WTC11 (cell line): ENCODE results near the gene KLF7. TPM values are rescaled to one million over a fixed set of nuclear protein-coding genes. Genes with fewer than 3 reads are reported as not detected.

ENCODE experiments used
- ATAC-seq: fragments of 200-7000 bp; cut with Tn5 transposase; 2 replicates; pipeline ENCODE4 v1.10.0; 2021; ENCODE audit warnings: mild to moderate bottlenecking, moderate library complexity
- CTCF ChIA-PET: fragments of 300-600 bp; sonication (Branson Sonifier 250); formaldehyde crosslinking; loops from one replicate; lab custom pipeline; 2021; ENCODE audit warnings: antibody characterized with exemption; lab: Charles Lee
- POLR2A ChIA-PET: fragments of 350-600 bp; sonication (Branson Sonifier 250); formaldehyde crosslinking; loops from one replicate; lab custom pipeline; 2021; ENCODE audit warnings: antibody characterized with exemption; lab: Charles Lee
- DNase-seq: peaks from one replicate; pipeline ENCODE4 v3.0.0; 2021; ENCODE audit warnings: low spot score
- H3K27ac Mint-ChIP-seq: 2 replicates; pipeline ENCODE4 v1.8.0; 2021; ENCODE audit warnings: mixed read lengths
- H3K27me3 Mint-ChIP-seq: 2 replicates; pipeline ENCODE4 v1.8.0; 2021; ENCODE audit warnings: low read depth, mild to moderate bottlenecking, moderate library complexity, mixed read lengths
- H3K36me3 Mint-ChIP-seq: 2 replicates; pipeline ENCODE4 v1.8.0; 2021; ENCODE audit warnings: mixed read lengths
- H3K4me1 Mint-ChIP-seq: 2 replicates; pipeline ENCODE4 v1.8.0; 2022; ENCODE audit warnings: mixed read lengths
- H3K4me3 Mint-ChIP-seq: 2 replicates; pipeline ENCODE4 v1.8.0; 2021; ENCODE audit warnings: mild to moderate bottlenecking, moderate library complexity, mixed read lengths
- H3K9me3 Mint-ChIP-seq: 2 replicates; pipeline ENCODE4 v1.8.0; 2021; ENCODE audit warnings: mixed read lengths
- CBFB ChIP-seq: sonication (generic); formaldehyde crosslinking; IDR thresholded peaks from 2 replicates; pipeline ENCODE4 v1.8.1; 2022; ENCODE audit warnings: mild to moderate bottlenecking, low read depth, missing genetic modification reagents
- CREM ChIP-seq: sonication (generic); formaldehyde crosslinking; IDR thresholded peaks from 2 replicates; pipeline ENCODE4 v1.8.1; 2022; ENCODE audit warnings: mild to moderate bottlenecking, missing genetic modification reagents, moderate library complexity
- HMGA2 ChIP-seq: fragments of 250-450 bp; sonication (Bioruptor Pico); IDR thresholded peaks from 2 replicates; pipeline ENCODE4 v1.4.0; 2021; ENCODE audit warnings: mild to moderate bottlenecking, moderate library complexity
- JAZF1 ChIP-seq: fragments of 250-450 bp; sonication (Bioruptor Pico); IDR thresholded peaks from 2 replicates; pipeline ENCODE4 v1.9.0; 2021; ENCODE audit warnings: moderate library complexity, mild to moderate bottlenecking, inconsistent platforms
- JUN ChIP-seq: sonication (generic); formaldehyde crosslinking; IDR thresholded peaks from 2 replicates; pipeline ENCODE4 v1.8.0; 2023; ENCODE audit warnings: mild to moderate bottlenecking, missing genetic modification reagents
- MXD4 ChIP-seq: fragments of 250-450 bp; sonication (Bioruptor Pico); IDR thresholded peaks from 2 replicates; pipeline ENCODE4 v1.8.0; 2021; ENCODE audit warnings: mild to moderate bottlenecking, moderate library complexity, borderline replicate concordance
- NFATC4 ChIP-seq: fragments of 250-450 bp; sonication (Bioruptor Pico); IDR thresholded peaks from 2 replicates; pipeline ENCODE4 v1.9.0; 2021; ENCODE audit warnings: mild to moderate bottlenecking
- NR3C1 ChIP-seq: sonication (generic); formaldehyde crosslinking; conservative IDR thresholded peaks from 2 replicates; pipeline ENCODE4 v1.8.1; 2023; ENCODE audit warnings: low read depth, mild to moderate bottlenecking, missing genetic modification reagents
- TP53 ChIP-seq: sonication (generic); formaldehyde crosslinking; IDR thresholded peaks from 2 replicates; pipeline ENCODE4 v1.8.1; 2023; ENCODE audit warnings: mild to moderate bottlenecking, missing genetic modification reagents
- ZNF232 ChIP-seq: sonication (generic); formaldehyde crosslinking; IDR thresholded peaks from 2 replicates; pipeline ENCODE4 v1.8.0; 2022; ENCODE audit warnings: mild to moderate bottlenecking, missing genetic modification reagents
- ZNF317 ChIP-seq: sonication (generic); formaldehyde crosslinking; IDR thresholded peaks from 2 replicates; pipeline ENCODE4 v1.8.1; 2023; ENCODE audit warnings: low read depth, mild to moderate bottlenecking, moderate library complexity, missing genetic modification reagents, borderline replicate concordance
- ZNF396 ChIP-seq: fragments of 250-450 bp; sonication (Bioruptor Pico); IDR thresholded peaks from 2 replicates; pipeline ENCODE4 v1.8.0; 2021; ENCODE audit warnings: mild to moderate bottlenecking, moderate library complexity, borderline replicate concordance
- ZNF416 ChIP-seq: fragments of 250-450 bp; sonication (Bioruptor Pico); IDR thresholded peaks from 2 replicates; pipeline ENCODE4 v1.9.0; 2021; ENCODE audit warnings: mild to moderate bottlenecking, inconsistent platforms
- ZNF423 ChIP-seq: fragments of 250-450 bp; sonication (Bioruptor Pico); IDR thresholded peaks from 2 replicates; pipeline ENCODE4 v2.1.2; 2022; ENCODE audit warnings: mild to moderate bottlenecking, moderate library complexity
- ZNF671 ChIP-seq: fragments of 250-450 bp; sonication (Bioruptor Pico); IDR thresholded peaks from 2 replicates; pipeline ENCODE4 v1.8.0; 2021; ENCODE audit warnings: mild to moderate bottlenecking
- total RNA-seq: library from RNA; stranded (reverse); gene quantifications from 3 replicates; pipeline ENCODE4 v1.2.3, GENCODE V29; 2021
- TF ChIP-seq, protein P1 (sequence below): sonication (generic); formaldehyde crosslinking; IDR thresholded peaks from 2 replicates; pipeline ENCODE4 v1.8.1; 2022; ENCODE audit warnings: missing genetic modification reagents, borderline replicate concordance
- TF ChIP-seq, protein P2 (sequence below): sonication (generic); formaldehyde crosslinking; IDR thresholded peaks from 2 replicates; pipeline ENCODE4 v1.8.0; 2022; ENCODE audit warnings: missing genetic modification reagents
- TF ChIP-seq, protein P3 (sequence below): sonication (generic); formaldehyde crosslinking; IDR thresholded peaks from 2 replicates; pipeline ENCODE4 v1.8.0; 2022; ENCODE audit warnings: mild to moderate bottlenecking, missing genetic modification reagents
- TF ChIP-seq, protein P4 (sequence below): fragments of 250-450 bp; sonication (Bioruptor Pico); IDR thresholded peaks from 2 replicates; pipeline ENCODE4 v1.9.0; 2021; ENCODE audit warnings: moderate library complexity, mild to moderate bottlenecking, inconsistent platforms, borderline replicate concordance

KLF7 gene
- total RNA-seq, 1 experiment from 2014 or later: 25.4 TPM

DNA sequence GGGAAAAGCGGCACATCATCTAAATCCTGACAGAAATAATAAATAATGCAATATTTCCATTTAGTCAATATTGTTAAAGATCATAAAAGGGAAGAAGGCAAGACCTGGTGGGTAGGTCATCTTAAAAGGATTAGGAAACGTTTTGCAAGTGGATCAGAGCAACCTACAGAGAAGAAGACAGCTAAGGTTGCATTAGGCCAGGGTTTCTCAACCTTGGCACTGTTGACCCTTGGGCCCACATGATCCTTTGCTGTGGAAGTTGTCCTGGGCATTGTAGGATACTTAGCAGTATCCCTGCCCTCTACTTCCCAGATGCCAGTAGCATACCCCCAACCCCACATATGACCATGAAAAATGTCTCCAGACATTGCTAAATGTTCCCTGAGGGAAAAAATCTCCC lies 55.0 kb downstream of the KLF7 start:
- ChIA-PET CTCF (no interaction called here), POLR2A (no interaction called here)
- Mint-ChIP-seq H3K36me3 (0 out of 2 replicates have a peak, but pooled peaks cover 8% of the 10 kb centered on the region), H3K4me1 (peaks cover 8% of the 10 kb centered on the region), H3K9me3 (no peaks in the 10 kb centered on the region), H3K27ac (no peak overlapping the region), H3K4me3 (no peak overlapping the region)
- no peak for DNase-seq
- TF ChIP-seq ZNF671: no peak
- no peak for TF ChIP-seq NR3C1 (CRISPR knock-in tag)
- no peak for TF ChIP-seq TP53 (CRISPR knock-in tag)
- TF ChIP-seq CREM (CRISPR knock-in tag): no peak
- TF ChIP-seq, protein P1, sequence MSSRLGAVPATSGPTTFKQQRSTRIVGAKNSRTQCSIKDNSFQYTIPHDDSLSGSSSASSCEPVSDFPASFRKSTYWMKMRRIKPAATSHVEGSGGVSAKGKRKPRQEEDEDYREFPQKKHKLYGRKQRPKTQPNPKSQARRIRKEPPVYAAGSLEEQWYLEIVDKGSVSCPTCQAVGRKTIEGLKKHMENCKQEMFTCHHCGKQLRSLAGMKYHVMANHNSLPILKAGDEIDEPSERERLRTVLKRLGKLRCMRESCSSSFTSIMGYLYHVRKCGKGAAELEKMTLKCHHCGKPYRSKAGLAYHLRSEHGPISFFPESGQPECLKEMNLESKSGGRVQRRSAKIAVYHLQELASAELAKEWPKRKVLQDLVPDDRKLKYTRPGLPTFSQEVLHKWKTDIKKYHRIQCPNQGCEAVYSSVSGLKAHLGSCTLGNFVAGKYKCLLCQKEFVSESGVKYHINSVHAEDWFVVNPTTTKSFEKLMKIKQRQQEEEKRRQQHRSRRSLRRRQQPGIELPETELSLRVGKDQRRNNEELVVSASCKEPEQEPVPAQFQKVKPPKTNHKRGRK (CRISPR knock-in tag): no peak
- no peak for TF ChIP-seq ZNF396 (CRISPR knock-in tag)
- no peak for TF ChIP-seq HMGA2
- TF ChIP-seq, all 79 proteins: peak for 0
- no peak for ATAC-seq
- H3K27me3 Mint-ChIP-seq: no peaks in the 10 kb centered on the region

DNA sequence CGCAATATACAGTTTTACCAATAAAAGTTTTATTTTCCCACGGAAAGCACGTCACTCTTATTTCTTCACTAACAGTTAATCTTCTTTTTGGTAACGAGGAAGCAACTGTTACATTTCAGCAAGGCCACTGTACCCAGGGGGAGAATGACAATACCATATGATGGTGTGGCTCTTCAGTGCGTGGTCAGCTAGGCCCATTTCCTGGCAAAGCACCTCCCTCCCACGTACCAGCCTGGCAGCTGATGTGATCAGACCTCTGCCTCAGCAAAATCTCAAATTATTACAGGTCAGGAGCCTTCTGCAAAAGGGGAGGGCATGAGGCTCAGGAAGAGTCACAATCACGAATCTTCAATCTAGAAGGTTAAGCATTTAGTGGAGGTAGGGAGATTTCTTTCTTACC lies 55.4 kb downstream of the KLF7 start:
- TF ChIP-seq ZNF232 (CRISPR knock-in tag) (no peak), MXD4 (no peak), ZNF416 (CRISPR knock-in tag) (no peak), ZNF671 (no peak), CREM (CRISPR knock-in tag) (no peak), ZNF317 (CRISPR knock-in tag) (no peak), JUN (CRISPR knock-in tag) (no peak), CBFB (no peak), NFATC4 (no peak), JAZF1 (no peak), ZNF423 (CRISPR knock-in tag) (no peak)
- TF ChIP-seq, protein P2, sequence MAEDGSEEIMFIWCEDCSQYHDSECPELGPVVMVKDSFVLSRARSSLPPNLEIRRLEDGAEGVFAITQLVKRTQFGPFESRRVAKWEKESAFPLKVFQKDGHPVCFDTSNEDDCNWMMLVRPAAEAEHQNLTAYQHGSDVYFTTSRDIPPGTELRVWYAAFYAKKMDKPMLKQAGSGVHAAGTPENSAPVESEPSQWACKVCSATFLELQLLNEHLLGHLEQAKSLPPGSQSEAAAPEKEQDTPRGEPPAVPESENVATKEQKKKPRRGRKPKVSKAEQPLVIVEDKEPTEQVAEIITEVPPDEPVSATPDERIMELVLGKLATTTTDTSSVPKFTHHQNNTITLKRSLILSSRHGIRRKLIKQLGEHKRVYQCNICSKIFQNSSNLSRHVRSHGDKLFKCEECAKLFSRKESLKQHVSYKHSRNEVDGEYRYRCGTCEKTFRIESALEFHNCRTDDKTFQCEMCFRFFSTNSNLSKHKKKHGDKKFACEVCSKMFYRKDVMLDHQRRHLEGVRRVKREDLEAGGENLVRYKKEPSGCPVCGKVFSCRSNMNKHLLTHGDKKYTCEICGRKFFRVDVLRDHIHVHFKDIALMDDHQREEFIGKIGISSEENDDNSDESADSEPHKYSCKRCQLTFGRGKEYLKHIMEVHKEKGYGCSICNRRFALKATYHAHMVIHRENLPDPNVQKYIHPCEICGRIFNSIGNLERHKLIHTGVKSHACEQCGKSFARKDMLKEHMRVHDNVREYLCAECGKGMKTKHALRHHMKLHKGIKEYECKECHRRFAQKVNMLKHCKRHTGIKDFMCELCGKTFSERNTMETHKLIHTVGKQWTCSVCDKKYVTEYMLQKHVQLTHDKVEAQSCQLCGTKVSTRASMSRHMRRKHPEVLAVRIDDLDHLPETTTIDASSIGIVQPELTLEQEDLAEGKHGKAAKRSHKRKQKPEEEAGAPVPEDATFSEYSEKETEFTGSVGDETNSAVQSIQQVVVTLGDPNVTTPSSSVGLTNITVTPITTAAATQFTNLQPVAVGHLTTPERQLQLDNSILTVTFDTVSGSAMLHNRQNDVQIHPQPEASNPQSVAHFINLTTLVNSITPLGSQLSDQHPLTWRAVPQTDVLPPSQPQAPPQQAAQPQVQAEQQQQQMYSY (CRISPR knock-in tag): no peak
- TF ChIP-seq, protein P3, sequence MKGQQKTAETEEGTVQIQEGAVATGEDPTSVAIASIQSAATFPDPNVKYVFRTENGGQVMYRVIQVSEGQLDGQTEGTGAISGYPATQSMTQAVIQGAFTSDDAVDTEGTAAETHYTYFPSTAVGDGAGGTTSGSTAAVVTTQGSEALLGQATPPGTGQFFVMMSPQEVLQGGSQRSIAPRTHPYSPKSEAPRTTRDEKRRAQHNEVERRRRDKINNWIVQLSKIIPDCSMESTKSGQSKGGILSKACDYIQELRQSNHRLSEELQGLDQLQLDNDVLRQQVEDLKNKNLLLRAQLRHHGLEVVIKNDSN: no peak
- TF ChIP-seq, protein P4, sequence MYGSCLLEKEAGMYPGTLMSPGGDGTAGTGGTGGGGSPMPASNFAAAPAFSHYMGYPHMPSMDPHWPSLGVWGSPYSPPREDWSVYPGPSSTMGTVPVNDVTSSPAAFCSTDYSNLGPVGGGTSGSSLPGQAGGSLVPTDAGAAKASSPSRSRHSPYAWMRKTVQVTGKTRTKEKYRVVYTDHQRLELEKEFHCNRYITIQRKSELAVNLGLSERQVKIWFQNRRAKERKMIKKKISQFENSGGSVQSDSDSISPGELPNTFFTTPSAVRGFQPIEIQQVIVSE (CRISPR knock-in tag): no peak
- TF ChIP-seq, all 79 proteins: peak for 0
- Mint-ChIP-seq H3K4me1 (peaks cover 7% of the 10 kb centered on the region), H3K27ac (no peak overlapping the region), H3K4me3 (no peak overlapping the region), H3K9me3 (no peaks in the 10 kb centered on the region), H3K36me3 (0 out of 2 replicates have a peak, but pooled peaks cover 8% of the 10 kb centered on the region), H3K27me3 (no peaks in the 10 kb centered on the region)
- DNase-seq: no peak
- ATAC-seq: no peak
- POLR2A ChIA-PET: no interaction called here
- CTCF ChIA-PET: no interaction called here
